GM19025 (cell line): ENCODE measurements around the gene KRTAP3-2.

Experiments
- ATAC-seq: cut with Tn5 transposase; IDR thresholded peaks from one replicate; pipeline ENCODE4 v1.9.1; 2021; ENCODE audit warnings: mild to moderate bottlenecking, low read depth, moderate library complexity; ENCODE audit not compliant: unreplicated experiment

KRTAP3-2 gene

DNA sequence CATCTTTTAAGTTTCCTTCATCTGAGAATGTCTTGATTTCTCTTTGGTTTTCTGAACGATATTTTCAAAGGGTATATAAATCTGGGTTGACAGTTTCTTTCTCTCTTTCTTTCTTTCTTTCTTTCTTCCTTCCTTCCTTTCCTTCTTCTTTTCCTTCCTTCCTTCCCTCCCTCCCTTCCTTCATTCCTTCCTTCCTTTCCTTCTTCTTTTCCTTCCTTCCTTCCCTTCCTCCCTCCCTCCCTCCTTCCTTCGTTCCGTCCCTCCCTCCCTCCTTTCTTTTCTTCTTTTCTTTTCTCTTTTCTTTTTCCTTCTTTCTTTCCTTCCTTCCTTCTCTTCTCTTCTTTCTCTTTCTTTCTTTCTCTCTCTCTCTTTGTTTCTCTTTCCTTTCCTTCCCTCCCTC, 25.3 kb downstream of the KRTAP3-2 start:
- no peak for ATAC-seq

DNA sequence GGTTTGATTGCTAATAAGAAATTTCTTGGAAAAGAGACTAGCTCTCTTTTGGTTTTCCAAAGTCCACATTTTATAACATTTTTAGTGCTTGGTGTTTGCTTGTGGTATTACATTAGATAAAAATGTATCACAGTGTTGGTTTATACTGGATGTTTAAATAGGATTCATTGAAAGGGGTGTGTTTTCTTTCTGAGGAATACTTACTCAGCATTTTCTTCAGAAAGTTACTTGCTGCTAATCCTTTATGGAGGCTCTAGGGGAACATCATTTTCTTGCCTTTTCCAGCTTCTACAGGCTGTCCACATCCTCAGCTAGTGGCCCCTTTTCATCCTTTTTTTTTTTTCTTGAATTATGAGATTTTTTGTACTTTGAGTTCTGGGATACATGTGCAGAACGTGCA, 32.1 kb downstream of the KRTAP3-2 start:
- no peak for ATAC-seq

DNA sequence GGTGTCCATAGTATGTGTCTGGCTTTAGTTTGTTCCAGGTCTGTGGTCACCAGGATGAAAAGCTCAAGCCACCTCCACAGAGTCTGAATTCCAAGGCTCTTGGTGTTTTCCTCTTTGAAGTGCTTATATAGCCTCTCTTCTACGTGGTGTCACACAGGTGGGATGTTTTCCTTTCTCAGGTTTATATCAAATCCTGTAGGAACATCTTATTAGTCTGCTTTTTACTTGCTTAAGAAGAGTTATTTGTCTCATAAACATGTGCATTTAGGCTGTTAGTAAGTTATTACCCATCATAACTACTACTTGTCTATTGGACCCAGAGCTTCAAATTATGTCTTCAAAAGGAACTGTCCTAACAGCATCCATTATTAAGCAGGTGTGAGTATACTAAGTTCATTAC, 32.9 kb downstream of the KRTAP3-2 start, which contains the start of gene KRT39:
TSS of gene KRT39 (minus strand) at position 101 of the 400 bp plus-strand sequence. CDS start at position 9, 92 bp downstream.
- no peak for ATAC-seq

DNA sequence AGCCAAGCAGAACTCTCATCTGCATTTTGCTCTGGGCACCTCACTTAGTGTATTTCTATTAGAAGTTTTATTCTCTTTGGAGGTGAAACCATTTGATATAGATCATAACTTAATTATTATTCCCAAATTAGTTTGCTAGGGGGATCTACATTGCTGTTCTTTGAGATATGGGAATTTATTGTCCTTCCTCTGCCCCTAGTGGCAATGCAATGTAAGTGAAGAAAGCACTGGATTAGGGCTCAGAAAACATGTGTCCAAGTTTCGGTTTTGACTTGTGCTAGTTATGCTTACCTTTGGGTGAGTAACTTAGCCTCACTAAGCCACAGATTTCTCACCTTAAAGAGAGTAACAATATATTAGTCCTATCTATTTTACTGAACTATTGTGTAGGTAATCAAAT, 35.9 kb downstream of the KRTAP3-2 start:
- no peak for ATAC-seq

DNA sequence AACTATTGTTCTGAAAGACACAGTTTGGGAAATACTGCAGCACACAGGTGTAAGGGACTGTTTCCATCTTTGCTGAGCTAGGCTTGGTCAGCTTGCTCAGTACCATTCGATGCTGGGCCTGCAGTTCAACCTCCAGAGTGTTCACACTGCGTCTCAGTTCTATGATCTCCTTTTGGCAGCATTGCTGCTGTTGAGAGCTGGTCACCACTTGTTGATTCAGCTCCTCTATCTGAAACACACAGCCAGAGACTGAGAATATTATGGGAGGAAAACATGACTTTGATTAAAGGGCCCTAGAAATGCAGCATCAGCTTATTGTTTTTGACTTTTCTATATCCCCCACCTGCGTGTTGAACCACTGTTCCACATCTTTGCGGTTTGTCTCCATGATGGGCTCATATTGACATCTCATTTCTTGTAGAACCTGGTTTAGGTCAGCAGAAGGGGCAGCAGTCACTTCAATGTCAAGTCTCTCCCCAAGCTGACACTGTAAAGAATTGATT, 37.6 kb downstream of the KRTAP3-2 start:
- no peak for ATAC-seq

DNA sequence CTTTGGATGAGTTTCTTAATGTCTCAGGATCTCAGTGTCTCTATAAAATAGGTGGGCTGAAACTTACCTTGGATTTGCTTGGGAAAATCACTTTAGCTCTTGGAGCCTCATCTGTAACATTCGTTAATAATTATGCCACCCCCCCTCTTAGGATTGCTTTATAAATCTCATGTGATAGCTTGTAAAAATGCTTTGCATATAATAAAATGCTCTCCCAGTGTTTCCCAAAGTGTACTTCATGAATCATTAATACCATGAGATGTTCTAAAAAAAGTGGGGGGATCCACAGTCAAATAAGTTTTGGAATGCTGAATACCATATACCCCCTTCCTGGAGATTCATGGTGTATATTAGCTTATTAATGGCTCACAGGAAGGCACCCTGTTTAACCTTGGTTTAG, 38.1 kb downstream of the KRTAP3-2 start:
- no peak for ATAC-seq

DNA sequence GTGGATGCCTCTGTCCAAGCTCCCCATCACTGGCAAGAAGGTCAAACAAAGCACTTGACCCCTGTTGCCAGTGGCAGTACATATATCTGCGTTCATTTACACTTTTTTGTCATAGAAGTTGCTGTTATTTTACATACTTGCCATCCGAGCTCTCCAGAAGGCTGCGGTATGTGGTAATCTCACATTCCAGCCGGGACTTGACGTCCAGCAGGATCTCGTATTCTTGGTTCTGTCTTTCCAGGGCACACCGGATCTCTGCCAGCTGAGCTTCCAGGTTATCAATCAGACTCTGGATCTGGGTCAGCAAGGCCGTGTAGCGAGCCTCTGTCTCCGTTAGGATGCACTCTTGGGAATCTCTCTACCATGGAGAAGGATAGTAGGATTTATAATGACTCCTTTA, 39.6 kb downstream of the KRTAP3-2 start:
- ATAC-seq = no peak

DNA sequence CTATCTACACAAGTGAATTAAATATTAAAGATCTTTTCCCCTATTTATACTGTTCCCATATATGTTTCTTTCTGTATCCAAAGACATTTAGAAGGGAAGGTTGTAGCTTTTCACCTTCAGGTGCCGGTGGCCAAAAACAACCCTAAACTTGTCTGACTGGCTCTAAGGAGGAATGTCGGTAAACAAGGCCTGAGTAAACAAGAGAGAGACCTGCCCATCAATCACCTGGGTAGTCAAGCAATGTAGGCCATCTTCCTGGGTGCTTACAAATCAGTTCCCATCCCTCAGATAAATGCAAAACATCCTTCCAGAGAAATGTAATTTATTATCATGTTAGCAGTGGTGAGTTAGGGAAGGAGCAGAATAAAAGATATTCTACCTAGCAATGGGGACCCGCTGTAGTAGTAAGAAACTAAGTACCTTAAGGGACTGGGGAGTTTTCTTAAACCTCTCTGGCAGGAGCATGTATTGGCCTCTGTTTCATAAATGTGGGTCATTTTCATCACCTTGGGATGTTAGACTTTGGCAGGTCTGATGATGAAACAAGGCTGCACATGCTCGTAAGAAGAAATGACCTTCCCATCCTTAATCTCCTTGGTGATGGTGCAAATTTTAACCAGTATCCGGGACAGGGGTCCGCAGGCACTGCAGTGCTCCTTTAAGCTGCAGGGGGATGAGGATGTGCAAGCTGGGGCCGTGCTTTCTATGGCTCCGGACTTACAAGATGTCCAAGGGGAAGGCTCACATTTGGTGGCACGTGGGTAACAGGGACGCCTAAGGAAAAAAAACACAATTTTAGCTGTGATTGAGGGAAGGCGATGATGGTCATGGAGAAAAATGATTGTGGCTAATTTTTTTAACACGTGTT, 41.4 kb downstream of the KRTAP3-2 start:
- ATAC-seq = no peak

DNA sequence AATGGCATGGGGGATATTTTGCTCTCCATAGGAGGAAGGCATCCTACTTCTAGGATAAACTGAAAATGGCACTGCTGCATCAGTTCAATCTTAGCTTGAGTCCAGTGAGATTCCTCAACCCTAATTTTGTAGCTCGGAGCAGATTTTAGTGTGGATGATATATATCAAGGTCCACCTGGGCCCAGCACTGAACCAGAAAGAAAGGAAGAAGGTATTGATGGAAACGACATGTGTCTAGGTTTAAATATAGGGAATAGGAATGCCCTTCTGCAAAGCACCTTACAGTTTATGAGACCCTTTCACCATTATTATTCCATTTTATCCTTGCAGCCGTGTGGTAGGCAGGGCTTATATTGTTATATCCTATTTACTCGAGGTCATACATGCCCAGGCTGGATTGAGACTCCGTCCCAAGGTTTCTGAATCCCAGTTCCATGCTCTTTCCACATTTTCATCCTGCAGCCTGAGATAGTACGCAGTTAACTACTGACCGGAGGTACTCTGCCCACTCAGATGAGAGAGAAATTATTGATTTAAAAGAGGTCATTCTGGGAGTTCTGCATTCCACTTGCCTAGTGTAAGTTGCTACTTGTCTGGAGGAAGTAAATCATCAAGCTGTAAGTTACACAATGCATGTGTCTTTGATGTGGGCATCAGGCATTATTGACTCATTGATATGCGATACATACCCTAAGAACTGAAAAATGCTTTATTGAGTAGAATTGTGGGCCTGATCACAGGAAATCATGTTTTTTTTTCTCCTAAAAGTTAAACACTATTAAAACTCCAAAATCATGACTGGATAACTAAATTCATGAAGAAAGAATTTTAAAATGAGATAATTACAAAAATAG, 43.1 kb downstream of the KRTAP3-2 start:
- ATAC-seq = no peak

DNA sequence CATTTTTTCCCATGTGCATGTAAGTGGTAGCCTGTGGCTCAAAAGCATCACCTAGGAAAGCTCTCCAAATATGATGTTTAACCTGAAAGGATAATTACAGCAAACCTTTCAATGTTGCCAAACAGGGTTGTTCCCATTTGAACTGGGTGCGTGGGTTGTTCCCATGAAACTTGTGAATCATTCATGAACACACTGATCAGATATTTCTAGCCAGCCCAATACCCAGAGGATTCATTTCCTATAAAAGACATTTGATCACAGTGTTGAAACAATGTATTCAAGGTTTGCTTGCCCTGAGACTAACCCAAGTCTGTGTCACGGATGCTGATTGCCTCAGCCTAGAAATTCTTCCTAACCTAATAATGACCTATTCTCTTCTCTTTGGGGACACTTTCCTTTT, 45.8 kb downstream of the KRTAP3-2 start:
- ATAC-seq = no peak

DNA sequence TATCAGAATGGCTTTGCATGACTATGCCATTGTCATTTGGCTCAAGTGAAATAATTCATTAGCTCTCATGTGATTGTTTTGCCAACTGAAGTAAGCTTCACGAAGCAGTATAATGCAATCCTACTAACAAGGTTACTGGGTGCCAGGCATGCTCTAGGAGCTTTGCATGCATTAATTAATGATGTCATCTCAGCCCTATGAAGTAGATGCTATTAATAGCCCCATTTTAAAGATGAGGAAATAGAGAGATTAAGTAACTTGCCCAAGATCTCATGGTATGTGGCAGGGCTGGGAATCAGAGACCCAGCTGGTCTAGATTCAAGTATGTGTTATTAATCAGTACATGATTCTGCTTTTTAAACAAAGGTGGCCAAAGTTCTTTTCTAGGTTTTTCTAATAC, 47.0 kb downstream of the KRTAP3-2 start:
- ATAC-seq = no peak

DNA sequence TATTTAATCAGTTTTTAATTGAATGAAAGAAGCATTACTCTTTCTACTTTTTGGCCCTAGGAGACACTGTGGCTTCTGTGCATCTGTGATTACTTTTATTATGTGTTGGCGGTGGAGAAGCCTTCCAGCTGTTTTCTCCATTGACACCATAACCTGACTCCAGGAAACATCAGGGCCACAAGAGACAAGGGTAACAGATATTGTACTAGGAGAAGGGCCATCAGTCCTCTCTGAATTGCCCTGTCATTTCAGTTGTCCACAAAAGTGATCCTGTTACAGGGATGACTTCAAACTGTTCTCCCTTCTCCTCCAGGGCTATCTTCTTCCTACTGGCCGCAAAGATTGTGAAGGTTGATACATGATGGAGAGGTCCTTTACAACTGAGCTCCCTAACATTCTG, 47.6 kb downstream of the KRTAP3-2 start:
- ATAC-seq = no peak

DNA sequence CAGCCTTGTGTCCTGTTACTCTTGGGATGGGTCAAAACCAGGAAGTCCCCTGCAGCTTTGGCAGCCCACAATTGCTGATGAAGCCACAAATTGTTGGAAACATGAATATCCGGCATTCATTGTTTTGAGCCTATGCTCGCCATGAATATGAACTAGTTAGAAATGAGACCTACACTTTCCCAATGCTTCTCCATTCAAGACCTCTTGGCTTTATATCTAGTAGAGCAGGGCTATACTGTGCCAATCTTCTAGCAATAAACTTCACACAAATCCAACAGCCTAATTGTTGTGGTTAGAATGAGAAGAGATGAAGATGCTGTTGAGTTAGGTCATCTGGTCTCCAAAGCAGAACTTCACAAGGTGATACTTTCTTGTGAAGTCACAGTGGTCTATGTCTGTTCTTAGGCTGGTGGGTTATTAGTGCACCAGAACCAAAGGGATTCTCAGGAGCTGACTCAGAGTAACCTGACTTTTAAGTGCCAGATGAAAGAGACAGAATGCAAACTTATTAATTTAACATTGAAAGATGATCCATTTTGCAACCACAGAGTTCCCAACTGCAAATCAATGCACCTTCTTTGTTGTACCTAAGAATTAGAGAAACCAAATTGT, 48.6 kb downstream of the KRTAP3-2 start:
- ATAC-seq = no peak

DNA sequence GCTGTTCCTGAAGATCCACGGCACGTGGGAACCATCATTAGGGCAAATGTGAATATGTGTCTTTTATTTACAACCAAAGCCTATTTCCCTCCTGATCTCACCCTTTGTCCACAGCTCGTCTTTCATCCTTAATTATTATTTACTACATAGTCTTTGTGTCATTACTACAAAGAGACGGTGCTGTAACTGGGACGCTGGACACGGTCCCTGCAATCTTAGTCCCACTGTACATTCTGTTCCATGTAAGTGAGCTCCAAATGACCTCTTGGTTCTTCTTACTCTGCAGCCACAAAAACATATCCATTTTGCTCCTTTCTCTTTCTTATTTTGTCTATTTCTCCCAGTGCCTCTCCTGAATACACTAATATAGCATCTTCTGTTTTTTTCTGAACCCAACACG, 49.5 kb downstream of the KRTAP3-2 start:
- ATAC-seq = no peak

DNA sequence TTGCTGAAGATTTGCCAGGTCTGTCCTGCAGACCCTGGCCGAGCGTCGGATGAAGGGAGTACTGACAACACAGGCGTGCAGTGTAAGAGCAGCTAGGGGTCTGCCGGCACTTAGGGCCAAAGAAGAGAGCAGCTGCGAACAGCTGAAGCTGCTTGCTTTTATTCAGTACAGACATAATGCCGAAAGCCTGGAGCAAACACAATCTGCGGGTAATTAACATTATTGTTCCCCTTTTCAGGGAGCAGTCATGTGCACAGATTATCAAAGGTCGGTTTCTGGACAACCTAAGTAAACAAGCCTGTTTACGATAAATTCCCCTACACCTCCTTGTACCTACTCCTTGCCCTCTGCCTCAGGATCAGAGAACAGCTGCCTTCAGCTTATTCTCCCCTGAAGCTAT, 50.3 kb downstream of the KRTAP3-2 start:
- no peak for ATAC-seq
